ENCODE data around the gene TMEM95.

Gene TMEM95

GRCh38 chr17:7388856-7389255 lies 33.9 kb downstream of the TMEM95 start:
- Histone ChIP-seq H3K9ac (ENCODE audit: low read depth in 1 of 2, low read length in 2 of 2) (no peak overlapping the region), H3K27me3 (ENCODE audit: control insufficient read depth in 2 of 2, insufficient read depth in 2 of 2, low read length in 2 of 2) (no peaks in the 10 kb centered on the region), H3K36me3 (ENCODE audit: control insufficient read depth in 2 of 2, insufficient read depth in 2 of 2, low read length in 2 of 2) (peaks cover 25 to 36% of the 10 kb centered on the region in 2 donors), H3K27ac (ENCODE audit: low read depth in 2 of 2, low read length in 2 of 2) (no peak overlapping the region), H3K4me3 (ENCODE audit: low read length in 2 of 2) (no peak overlapping the region), H3K4me1 (ENCODE audit: control insufficient read depth in 2 of 2, insufficient read depth in 2 of 2, low read length in 2 of 2) (peaks cover 5 to 7% of the 10 kb centered on the region in 2 donors), H3K9me3 (ENCODE audit: control insufficient read depth in 2 of 2, low read length in 2 of 2) (no peaks in the 10 kb centered on the region)

- H3K36me3 ChIP-seq (ENCODE audit: control insufficient read depth in 2 of 2, insufficient read depth in 2 of 2, low read length in 2 of 2), result peaks cover 21 to 33% of the 10 kb centered on the region in 2 donors
- H3K4me1 ChIP-seq (ENCODE audit: control insufficient read depth in 2 of 2, insufficient read depth in 2 of 2, low read length in 2 of 2), result peaks cover 11 to 13% of the 10 kb centered on the region in 2 donors
- H3K27me3 ChIP-seq (ENCODE audit: control insufficient read depth in 2 of 2, insufficient read depth in 2 of 2, low read length in 2 of 2), result no peaks in the 10 kb centered on the region
- no peak overlapping the region for H3K9ac ChIP-seq (ENCODE audit: low read depth in 1 of 2, low read length in 2 of 2)
- H3K9me3 ChIP-seq (ENCODE audit: control insufficient read depth in 2 of 2, low read length in 2 of 2), result no peaks in the 10 kb centered on the region
- no peak overlapping the region for H3K27ac ChIP-seq (ENCODE audit: low read depth in 2 of 2, low read length in 2 of 2)
- H3K4me3 ChIP-seq (ENCODE audit: low read length in 2 of 2), result no peak overlapping the region
Observed at GRCh38 chr17:7389924-7390910, 35.3 kb downstream of the TMEM95 start.

GRCh38 chr17:7391307-7391706 lies 36.4 kb downstream of the TMEM95 start:
- H3K9me3 ChIP-seq (ENCODE audit: control insufficient read depth in 2 of 2, low read length in 2 of 2), result no peaks in the 10 kb centered on the region
- H3K36me3 ChIP-seq (ENCODE audit: control insufficient read depth in 2 of 2, insufficient read depth in 2 of 2, low read length in 2 of 2), result peaks cover 15 to 27% of the 10 kb centered on the region in 2 donors
- H3K9ac ChIP-seq (ENCODE audit: low read depth in 1 of 2, low read length in 2 of 2), result no peak overlapping the region
- no peak overlapping the region for H3K27ac ChIP-seq (ENCODE audit: low read depth in 2 of 2, low read length in 2 of 2)
- peaks cover 11 to 13% of the 10 kb centered on the region in 2 donors for H3K4me1 ChIP-seq (ENCODE audit: control insufficient read depth in 2 of 2, insufficient read depth in 2 of 2, low read length in 2 of 2)
- H3K27me3 ChIP-seq (ENCODE audit: control insufficient read depth in 2 of 2, insufficient read depth in 2 of 2, low read length in 2 of 2), result no peaks in the 10 kb centered on the region
- H3K4me3 ChIP-seq (ENCODE audit: low read length in 2 of 2), result no peak overlapping the region

GRCh38 chr17:7392696-7393612 lies 38.0 kb downstream of the TMEM95 start:
- Histone ChIP-seq H3K36me3 (ENCODE audit: control insufficient read depth in 2 of 2, insufficient read depth in 2 of 2, low read length in 2 of 2) (peaks cover 15 to 17% of the 10 kb centered on the region in 2 donors), H3K4me3 (ENCODE audit: low read length in 2 of 2) (peak overlapping the region; percentile 79 to 81), H3K27ac (ENCODE audit: low read depth in 2 of 2, low read length in 2 of 2) (no peak overlapping the region), H3K27me3 (ENCODE audit: control insufficient read depth in 2 of 2, insufficient read depth in 2 of 2, low read length in 2 of 2) (no peaks in the 10 kb centered on the region), H3K9ac (ENCODE audit: low read depth in 1 of 2, low read length in 2 of 2) (no peak overlapping the region), H3K4me1 (ENCODE audit: control insufficient read depth in 2 of 2, insufficient read depth in 2 of 2, low read length in 2 of 2) (peaks cover 11 to 13% of the 10 kb centered on the region in 2 donors), H3K9me3 (ENCODE audit: control insufficient read depth in 2 of 2, low read length in 2 of 2) (no peaks in the 10 kb centered on the region)

GRCh38 chr17:7393613-7394451 lies 38.9 kb downstream of the TMEM95 start:
- Histone ChIP-seq H3K9ac (ENCODE audit: low read depth in 1 of 2, low read length in 2 of 2) (peak overlapping the region; percentile 65 to 90), H3K27ac (ENCODE audit: low read depth in 2 of 2, low read length in 2 of 2) (peak overlapping the region; percentile 89 to 93), H3K36me3 (ENCODE audit: control insufficient read depth in 2 of 2, insufficient read depth in 2 of 2, low read length in 2 of 2) (peaks cover 10 to 11% of the 10 kb centered on the region in 2 donors), H3K4me1 (ENCODE audit: control insufficient read depth in 2 of 2, insufficient read depth in 2 of 2, low read length in 2 of 2) (peaks cover 11 to 13% of the 10 kb centered on the region in 2 donors), H3K9me3 (ENCODE audit: control insufficient read depth in 2 of 2, low read length in 2 of 2) (no peaks in the 10 kb centered on the region), H3K4me3 (ENCODE audit: low read length in 2 of 2) (peak overlapping the region; percentile 79 to 81), H3K27me3 (ENCODE audit: control insufficient read depth in 2 of 2, insufficient read depth in 2 of 2, low read length in 2 of 2) (no peaks in the 10 kb centered on the region)

GRCh38 chr17:7394452-7395191 lies 39.7 kb downstream of the TMEM95 start, which contains the start of gene PLSCR3:
TSS of gene PLSCR3 (minus strand) at chr17:7394525. CDS start at chr17:7394110, 415 bp downstream.
- H3K27ac ChIP-seq (ENCODE audit: low read depth in 2 of 2, low read length in 2 of 2), result peak within 1 kb of the TSS; percentile 89 to 93
- H3K9me3 ChIP-seq (ENCODE audit: control insufficient read depth in 2 of 2, low read length in 2 of 2), result no peaks in the 10 kb centered on the region
- H3K27me3 ChIP-seq (ENCODE audit: control insufficient read depth in 2 of 2, insufficient read depth in 2 of 2, low read length in 2 of 2), result no peaks in the 10 kb centered on the region
- peaks cover 11 to 13% of the 10 kb centered on the region in 2 donors for H3K4me1 ChIP-seq (ENCODE audit: control insufficient read depth in 2 of 2, insufficient read depth in 2 of 2, low read length in 2 of 2)
- peak within 1 kb of the TSS; percentile 79 to 81 for H3K4me3 ChIP-seq (ENCODE audit: low read length in 2 of 2)
- peak within 1 kb of the TSS; percentile 83 to 90 for H3K9ac ChIP-seq (ENCODE audit: low read depth in 1 of 2, low read length in 2 of 2)
- H3K36me3 ChIP-seq (ENCODE audit: control insufficient read depth in 2 of 2, insufficient read depth in 2 of 2, low read length in 2 of 2), result peaks cover 2 to 3% of the 10 kb centered on the region in 2 donors

- H3K4me1 ChIP-seq (ENCODE audit: control insufficient read depth in 2 of 2, insufficient read depth in 2 of 2, low read length in 2 of 2), result peaks cover 11 to 13% of the 10 kb centered on the region in 2 donors
- no peaks in the 10 kb centered on the region for H3K27me3 ChIP-seq (ENCODE audit: control insufficient read depth in 2 of 2, insufficient read depth in 2 of 2, low read length in 2 of 2)
- H3K36me3 ChIP-seq (ENCODE audit: control insufficient read depth in 2 of 2, insufficient read depth in 2 of 2, low read length in 2 of 2), result no peaks in the 10 kb centered on the region
- no peak overlapping the region for H3K27ac ChIP-seq (ENCODE audit: low read depth in 2 of 2, low read length in 2 of 2)
- H3K4me3 ChIP-seq (ENCODE audit: low read length in 2 of 2), result no peak overlapping the region
- H3K9ac ChIP-seq (ENCODE audit: low read depth in 1 of 2, low read length in 2 of 2), result no peak overlapping the region
- H3K9me3 ChIP-seq (ENCODE audit: control insufficient read depth in 2 of 2, low read length in 2 of 2), result no peaks in the 10 kb centered on the region
Observed at GRCh38 chr17:7396147-7396546, 41.2 kb downstream of the TMEM95 start.

GRCh38 chr17:7398612-7399011 lies 43.7 kb downstream of the TMEM95 start:
- Histone ChIP-seq H3K36me3 (ENCODE audit: control insufficient read depth in 2 of 2, insufficient read depth in 2 of 2, low read length in 2 of 2) (no peaks in the 10 kb centered on the region), H3K9ac (ENCODE audit: low read depth in 1 of 2, low read length in 2 of 2) (no peak overlapping the region), H3K9me3 (ENCODE audit: control insufficient read depth in 2 of 2, low read length in 2 of 2) (no peaks in the 10 kb centered on the region), H3K4me3 (ENCODE audit: low read length in 2 of 2) (no peak overlapping the region), H3K27ac (ENCODE audit: low read depth in 2 of 2, low read length in 2 of 2) (no peak overlapping the region), H3K27me3 (ENCODE audit: control insufficient read depth in 2 of 2, insufficient read depth in 2 of 2, low read length in 2 of 2) (no peaks in the 10 kb centered on the region), H3K4me1 (ENCODE audit: control insufficient read depth in 2 of 2, insufficient read depth in 2 of 2, low read length in 2 of 2) (peaks cover 13 to 18% of the 10 kb centered on the region in 2 donors)
